Chondrocyte (in vitro differentiated cells): ENCODE results near the gene ARAP1. TPM values are rescaled to one million over a fixed set of nuclear protein-coding genes. Genes with fewer than 3 reads are reported as not detected.

Experiments
- DNase-seq: peaks from one replicate; pipeline ENCODE4 v3.0.0; 2021; ENCODE audit warnings: mixed read lengths, low spot score
- H3K27ac Mint-ChIP-seq: one replicate; pipeline ENCODE4 v1.8.0; 2021; ENCODE audit warnings: mild to moderate bottlenecking, moderate library complexity, mixed read lengths; ENCODE audit not compliant: unreplicated experiment
- H3K27me3 Mint-ChIP-seq: 2 replicates; pipeline ENCODE4 v1.8.0; 2021; ENCODE audit warnings: low read depth, mixed read lengths
- H3K36me3 Mint-ChIP-seq: 2 replicates; pipeline ENCODE4 v1.8.0; 2021; ENCODE audit warnings: low read depth, mixed read lengths
- H3K4me1 Mint-ChIP-seq: 2 replicates; pipeline ENCODE4 v1.8.0; 2021; ENCODE audit warnings: low read depth, mild to moderate bottlenecking, mixed read lengths
- H3K4me3 Mint-ChIP-seq: one replicate; pipeline ENCODE4 v1.8.0; 2021; ENCODE audit warnings: mild to moderate bottlenecking, moderate library complexity, mixed read lengths; ENCODE audit not compliant: unreplicated experiment
- H3K9me3 Mint-ChIP-seq: 2 replicates; pipeline ENCODE4 v1.8.0; 2021; ENCODE audit warnings: low read depth, mixed read lengths
- CTCF ChIP-seq: fragments of 200-600 bp; sonication (generic); IDR thresholded peaks from 2 replicates; pipeline ENCODE4 v1.5.0; 2021; ENCODE audit warnings: antibody characterized with exemption, mild to moderate bottlenecking, moderate library complexity
- total RNA-seq: library from RNA; stranded (reverse); gene quantifications from 3 replicates; pipeline ENCODE4 v1.2.1, GENCODE V29; 2021

ARAP1 gene
- total RNA-seq, 1 donor from 2014 or later = 45.3 TPM

- Mint-ChIP-seq H3K4me1 (peaks cover 12% of the 10 kb centered on the region), H3K4me3 (no peak overlapping the region), H3K36me3 (no peaks in the 10 kb centered on the region), H3K9me3 (no peaks in the 10 kb centered on the region), H3K27me3 (peaks cover 31% of the 10 kb centered on the region), H3K27ac (no peak overlapping the region)
- DNase-seq = no peak
- no peak for TF ChIP-seq CTCF
Measured at GRCh38 chr11:72639502-72640375, 112.5 kb downstream of the ARAP1 start.

GRCh38 chr11:72637926-72638325 is 114.3 kb downstream of the ARAP1 start:
- H3K4me1 Mint-ChIP-seq = peaks cover 4% of the 10 kb centered on the region
- H3K9me3 Mint-ChIP-seq = peaks cover 2% of the 10 kb centered on the region
- peaks cover 35% of the 10 kb centered on the region for H3K27me3 Mint-ChIP-seq
- DNase-seq = no peak
- H3K36me3 Mint-ChIP-seq = peaks cover 2% of the 10 kb centered on the region
- no peak overlapping the region for H3K27ac Mint-ChIP-seq
- H3K4me3 Mint-ChIP-seq = no peak overlapping the region
- TF ChIP-seq CTCF = no peak

GRCh38 chr11:72637198-72637597 is 115.0 kb downstream of the ARAP1 start:
- no peak for TF ChIP-seq CTCF
- Mint-ChIP-seq H3K9me3 (peaks cover 2% of the 10 kb centered on the region), H3K27me3 (peaks cover 35% of the 10 kb centered on the region), H3K27ac (no peak overlapping the region), H3K4me3 (no peak overlapping the region), H3K36me3 (peaks cover 2% of the 10 kb centered on the region), H3K4me1 (peaks cover 4% of the 10 kb centered on the region)
- DNase-seq = no peak

- H3K27ac Mint-ChIP-seq = no peak overlapping the region
- DNase-seq = no peak
- no peak for TF ChIP-seq CTCF
- H3K36me3 Mint-ChIP-seq = peaks cover 2% of the 10 kb centered on the region
- H3K27me3 Mint-ChIP-seq = peaks cover 35% of the 10 kb centered on the region
- no peak overlapping the region for H3K4me3 Mint-ChIP-seq
- H3K4me1 Mint-ChIP-seq = no peaks in the 10 kb centered on the region
- H3K9me3 Mint-ChIP-seq = peaks cover 2% of the 10 kb centered on the region
Measured at GRCh38 chr11:72636376-72636775, 115.8 kb downstream of the ARAP1 start.

GRCh38 chr11:72635933-72636332 is 116.3 kb downstream of the ARAP1 start:
- DNase-seq = no peak
- peaks cover 2% of the 10 kb centered on the region for H3K9me3 Mint-ChIP-seq
- no peak overlapping the region for H3K27ac Mint-ChIP-seq
- H3K4me3 Mint-ChIP-seq = no peak overlapping the region
- H3K27me3 Mint-ChIP-seq = peaks cover 35% of the 10 kb centered on the region
- H3K36me3 Mint-ChIP-seq = peaks cover 2% of the 10 kb centered on the region
- TF ChIP-seq CTCF = no peak
- no peaks in the 10 kb centered on the region for H3K4me1 Mint-ChIP-seq
